IPS-18c (cell line): ENCODE data around the gene GLB1L3.

Experiments used
- H3K4me3 ChIP-seq: 2 replicates; pipeline ENCODE4 v1.7.0; 2013; ENCODE audit warnings: low read depth, mild to moderate bottlenecking, low read length, moderate library complexity; ENCODE audit not compliant: insufficient read depth
- H3K9me3 ChIP-seq: one replicate; pipeline ENCODE4 v1.6.1; 2013; ENCODE audit warnings: mild to moderate bottlenecking, low read length, moderate library complexity; ENCODE audit not compliant: control insufficient read depth, insufficient read depth

GLB1L3 gene

GRCh38 chr11:134275534-134276395 is at the start of gene GLB1L3:
Gene GLB1L3 (plus strand): TSS chr11:134276379. CDS start chr11:134276741, 362 bp downstream.
- Histone ChIP-seq H3K4me3 (peak within 1 kb of the TSS; percentile 78), H3K9me3 (no peaks in the 10 kb centered on the region)

- peaks cover 2% of the 10 kb centered on the region for H3K9me3 ChIP-seq
- no peak overlapping the region for H3K4me3 ChIP-seq
These were observed 49.3 kb upstream of the GLB1L3 start for GRCh38 chr11:134226806-134227325.

- H3K9me3 ChIP-seq = no peaks in the 10 kb centered on the region
- H3K4me3 ChIP-seq = no peak overlapping the region
These were observed 47.6 kb upstream of the GLB1L3 start for GRCh38 chr11:134228625-134229024.

GRCh38 chr11:134229126-134229790 is 46.9 kb upstream of the GLB1L3 start:
- Histone ChIP-seq H3K4me3 (no peak overlapping the region), H3K9me3 (no peaks in the 10 kb centered on the region)

GRCh38 chr11:134230339-134230738 is 45.8 kb upstream of the GLB1L3 start:
- H3K4me3 ChIP-seq = no peak overlapping the region
- no peaks in the 10 kb centered on the region for H3K9me3 ChIP-seq

GRCh38 chr11:134231958-134232659 is 44.1 kb upstream of the GLB1L3 start:
- H3K9me3 ChIP-seq = no peaks in the 10 kb centered on the region
- H3K4me3 ChIP-seq = no peak overlapping the region

GRCh38 chr11:134233729-134234179 is 42.4 kb upstream of the GLB1L3 start:
- Histone ChIP-seq H3K4me3 (no peak overlapping the region), H3K9me3 (no peaks in the 10 kb centered on the region)

- no peaks in the 10 kb centered on the region for H3K9me3 ChIP-seq
These were observed 40.8 kb upstream of the GLB1L3 start for GRCh38 chr11:134235399-134235798.

GRCh38 chr11:134236834-134237556 is 39.2 kb upstream of the GLB1L3 start:
- Histone ChIP-seq H3K4me3 (no peak overlapping the region), H3K9me3 (no peaks in the 10 kb centered on the region)

More at GRCh38 chr11:134235399-134235798, 40.8 kb upstream of the GLB1L3 start:
- H3K4me3 ChIP-seq = no peak overlapping the region

- Histone ChIP-seq H3K4me3 (no peak overlapping the region), H3K9me3 (no peaks in the 10 kb centered on the region)
These were observed 38.6 kb upstream of the GLB1L3 start for GRCh38 chr11:134237557-134237922.

- H3K9me3 ChIP-seq = no peaks in the 10 kb centered on the region
- H3K4me3 ChIP-seq = no peak overlapping the region
These were observed 37.2 kb upstream of the GLB1L3 start for GRCh38 chr11:134238956-134239355.

GRCh38 chr11:134240592-134240991 is 35.6 kb upstream of the GLB1L3 start:
- Histone ChIP-seq H3K9me3 (no peaks in the 10 kb centered on the region), H3K4me3 (no peak overlapping the region)

- Histone ChIP-seq H3K9me3 (no peaks in the 10 kb centered on the region), H3K4me3 (no peak overlapping the region)
These were observed 33.8 kb upstream of the GLB1L3 start for GRCh38 chr11:134242376-134242775.

GRCh38 chr11:134243913-134244312 is 32.3 kb upstream of the GLB1L3 start:
- Histone ChIP-seq H3K4me3 (no peak overlapping the region), H3K9me3 (no peaks in the 10 kb centered on the region)

- Histone ChIP-seq H3K9me3 (no peaks in the 10 kb centered on the region), H3K4me3 (no peak overlapping the region)
These were observed 31.6 kb upstream of the GLB1L3 start for GRCh38 chr11:134244593-134244992.

GRCh38 chr11:134245434-134245833 is 30.7 kb upstream of the GLB1L3 start:
- Histone ChIP-seq H3K9me3 (no peaks in the 10 kb centered on the region), H3K4me3 (no peak overlapping the region)

GRCh38 chr11:134246100-134246499 is 30.1 kb upstream of the GLB1L3 start:
- H3K4me3 ChIP-seq = no peak overlapping the region

More at GRCh38 chr11:134246100-134246499, 30.1 kb upstream of the GLB1L3 start:
- no peaks in the 10 kb centered on the region for H3K9me3 ChIP-seq
